ENCODE data around the gene HOXB6.

HOXB6 gene

GRCh38 chr17:48583708-48584222, 21.0 kb downstream of the HOXB6 start:
- Histone ChIP-seq H4K20me1 (ENCODE audit: insufficient read depth, low read length, poor library complexity, severe bottlenecking) (peaks cover 98% of the 10 kb centered on the region), H3K9me2 (replicated peaks; ENCODE audit: low read depth, low read length) (no peaks in the 10 kb centered on the region), H3K4me1 (ENCODE audit: insufficient read depth, low read length, poor library complexity, severe bottlenecking) (peaks cover 55% of the 10 kb centered on the region), H3K4me2 (ENCODE audit: low read depth, low read length, poor library complexity, severe bottlenecking) (peak overlapping the region; percentile 98), H2AFZ (ENCODE audit: low read length) (no peak overlapping the region), H3F3A (ENCODE audit: low read depth) (peaks cover 9% of the 10 kb centered on the region; the same call in 1 of the 2 replicates), H3K4me3 (ENCODE audit: low read length, poor library complexity, severe bottlenecking) (peak overlapping the region; percentile 89), H3K9me3 (ENCODE audit: insufficient read depth, low read depth, low read length) (no peaks in the 10 kb centered on the region), H3K79me2 (ENCODE audit: insufficient read depth, low read length) (peaks cover 100% of the 10 kb centered on the region), H3K36me3 (ENCODE audit: insufficient read depth, low read length) (peaks cover 41% of the 10 kb centered on the region), H3K27me3 (ENCODE audit: insufficient read depth, low read length, poor library complexity, severe bottlenecking) (peaks cover 47% of the 10 kb centered on the region), H3K9ac (ENCODE audit: low read depth, low read length, poor library complexity, severe bottlenecking) (peak overlapping the region; percentile 100)
- TF ChIP-seq EZH2phosphoT487 (IDR thresholded peaks at IDR 0.05; ENCODE audit: borderline replicate concordance) = no peak
- no peak for TF ChIP-seq CTCF (conservative IDR thresholded peaks at IDR 0.05; ENCODE audit: low read length)

GRCh38 chr17:48582750-48583069, 22.1 kb downstream of the HOXB6 start:
- Histone ChIP-seq H3K79me2 (ENCODE audit: insufficient read depth, low read length) (peaks cover 98% of the 10 kb centered on the region), H3K4me1 (ENCODE audit: insufficient read depth, low read length, poor library complexity, severe bottlenecking) (peaks cover 49% of the 10 kb centered on the region), H4K20me1 (ENCODE audit: insufficient read depth, low read length, poor library complexity, severe bottlenecking) (peaks cover 89% of the 10 kb centered on the region), H3F3A (ENCODE audit: low read depth) (peaks cover 9% of the 10 kb centered on the region; the same call in 1 of the 2 replicates), H3K9me2 (replicated peaks; ENCODE audit: low read depth, low read length) (no peaks in the 10 kb centered on the region), H2AFZ (ENCODE audit: low read length) (no peak overlapping the region), H3K4me2 (ENCODE audit: low read depth, low read length, poor library complexity, severe bottlenecking) (peak overlapping the region; percentile 98), H3K4me3 (ENCODE audit: low read length, poor library complexity, severe bottlenecking) (peak overlapping the region; percentile 89), H3K36me3 (ENCODE audit: insufficient read depth, low read length) (peaks cover 42% of the 10 kb centered on the region), H3K9me3 (ENCODE audit: insufficient read depth, low read depth, low read length) (no peaks in the 10 kb centered on the region), H3K27me3 (ENCODE audit: insufficient read depth, low read length, poor library complexity, severe bottlenecking) (peaks cover 43% of the 10 kb centered on the region), H3K9ac (ENCODE audit: low read depth, low read length, poor library complexity, severe bottlenecking) (peak overlapping the region; percentile 100)
- TF ChIP-seq CTCF (conservative IDR thresholded peaks at IDR 0.05; ENCODE audit: low read length) (no peak), EZH2phosphoT487 (IDR thresholded peaks at IDR 0.05; ENCODE audit: borderline replicate concordance) (no peak)

GRCh38 chr17:48579760-48580554, 24.8 kb downstream of the HOXB6 start:
- Histone ChIP-seq H3F3A (ENCODE audit: low read depth) (peaks cover 9% of the 10 kb centered on the region; the same call in 1 of the 2 replicates), H3K9ac (ENCODE audit: low read depth, low read length, poor library complexity, severe bottlenecking) (peak overlapping the region; percentile 100)

More at GRCh38 chr17:48579760-48580554, 24.8 kb downstream of the HOXB6 start:
- H3K4me1 ChIP-seq (ENCODE audit: insufficient read depth, low read length, poor library complexity, severe bottlenecking) = peaks cover 58% of the 10 kb centered on the region
- peak overlapping the region; percentile 89 for H3K4me3 ChIP-seq (ENCODE audit: low read length, poor library complexity, severe bottlenecking)
- H4K20me1 ChIP-seq (ENCODE audit: insufficient read depth, low read length, poor library complexity, severe bottlenecking) = peaks cover 81% of the 10 kb centered on the region
- H2AFZ ChIP-seq (ENCODE audit: low read length) = no peak overlapping the region
- TF ChIP-seq CTCF (conservative IDR thresholded peaks at IDR 0.05; ENCODE audit: low read length) (no peak), EZH2phosphoT487 (IDR thresholded peaks at IDR 0.05; ENCODE audit: borderline replicate concordance) (no peak)
- peaks cover 98% of the 10 kb centered on the region for H3K79me2 ChIP-seq (ENCODE audit: insufficient read depth, low read length)
- peak overlapping the region; percentile 98 for H3K4me2 ChIP-seq (ENCODE audit: low read depth, low read length, poor library complexity, severe bottlenecking)
- H3K9me3 ChIP-seq (ENCODE audit: insufficient read depth, low read depth, low read length) = no peaks in the 10 kb centered on the region
- peaks cover 56% of the 10 kb centered on the region for H3K36me3 ChIP-seq (ENCODE audit: insufficient read depth, low read length)
- peaks cover 31% of the 10 kb centered on the region for H3K27me3 ChIP-seq (ENCODE audit: insufficient read depth, low read length, poor library complexity, severe bottlenecking)
- H3K9me2 ChIP-seq (replicated peaks; ENCODE audit: low read depth, low read length) = no peaks in the 10 kb centered on the region

All from Loucy (cell line).